Measurements from ENCODE around the gene MUC4.

- TF ChIP-seq CTCF (conservative IDR thresholded peaks at IDR 0.05), result no peak
- no peak for TF ChIP-seq ZFX (IDR thresholded peaks at IDR 0.05)
Measured at GRCh38 chr3:195739561-195740111, 72.1 kb downstream of the MUC4 start.
